Mesenchymal stem cell (in vitro differentiated cells and primary cell): ENCODE results near the gene KRT86.

Experiments
- DNase-seq: peaks from one replicate; pipeline ENCODE4 v3.0.0-alpha.2; 2013
- H2AFZ ChIP-seq: one replicate; pipeline ENCODE4 v1.6.1; 2013; ENCODE audit warnings: low read depth, mild to moderate bottlenecking, control low read depth, inconsistent platforms, low read length, moderate library complexity
- H2AK5ac ChIP-seq: 2 replicates; pipeline ENCODE4 v1.6.1; 2013; ENCODE audit warnings: low read length, moderate library complexity, mild to moderate bottlenecking, inconsistent platforms; ENCODE audit not compliant: severe bottlenecking
- H2BK120ac ChIP-seq: one replicate; pipeline ENCODE4 v1.6.1; 2013; ENCODE audit warnings: low read depth, mild to moderate bottlenecking, inconsistent platforms, low read length, moderate library complexity
- H2BK12ac ChIP-seq, 2 experiments: one replicate each; pipeline ENCODE4 v1.6.1; 2013; ENCODE audit warnings: inconsistent platforms in 2 of 2, low read length in 2 of 2, mild to moderate bottlenecking in 2 of 2, moderate library complexity in 2 of 2, control low read depth in 1 of 2
- H2BK15ac ChIP-seq: one replicate; pipeline ENCODE4 v1.6.1; 2013; ENCODE audit warnings: mild to moderate bottlenecking, low read depth, inconsistent platforms; ENCODE audit not compliant: poor library complexity, severe bottlenecking
- H2BK5ac ChIP-seq: 2 replicates; pipeline ENCODE4 v1.6.1; 2013; ENCODE audit warnings: low read depth, mild to moderate bottlenecking, low read length, control low read depth, inconsistent platforms; ENCODE audit not compliant: poor library complexity, severe bottlenecking
- H3K14ac ChIP-seq, 2 experiments: one replicate each; pipeline ENCODE4 v1.6.1; 2013; ENCODE audit warnings: inconsistent platforms in 2 of 2, low read length in 2 of 2, control low read depth in 1 of 2, mild to moderate bottlenecking in 1 of 2, moderate library complexity in 1 of 2
- H3K18ac ChIP-seq, 2 experiments: one replicate each; pipeline ENCODE4 v1.6.1; 2013; ENCODE audit warnings: inconsistent platforms in 2 of 2, low read length in 2 of 2, control low read depth in 1 of 2, low read depth in 1 of 2, mild to moderate bottlenecking in 1 of 2
- H3K23ac ChIP-seq, 2 experiments: one replicate each; pipeline ENCODE4 v1.6.1; 2013; ENCODE audit warnings: inconsistent platforms in 2 of 2, low read length in 2 of 2, mild to moderate bottlenecking in 2 of 2, moderate library complexity in 2 of 2, control low read depth in 1 of 2
- H3K27ac ChIP-seq: 2 replicates; pipeline ENCODE4 v1.5.1; 2013; ENCODE audit warnings: mild to moderate bottlenecking, moderate library complexity, low read length, control low read depth, inconsistent platforms; ENCODE audit not compliant: poor library complexity, severe bottlenecking
- H3K27me3 ChIP-seq, 2 experiments: 2 replicates each; pipeline versions ENCODE4 v1.6.1 to v1.7.0; 2013; ENCODE audit warnings: low read length in 2 of 2, mild to moderate bottlenecking in 2 of 2, moderate library complexity in 2 of 2, control low read depth in 1 of 2, inconsistent platforms in 1 of 2; ENCODE audit not compliant: control insufficient read depth in 1 of 2, insufficient read depth in 1 of 2
- H3K36me3 ChIP-seq, 2 experiments: 2 replicates each; pipeline versions ENCODE4 v1.6.1 to v1.7.0; 2013; ENCODE audit warnings: low read length in 2 of 2, control low read depth in 1 of 2, inconsistent platforms in 1 of 2, low read depth in 1 of 2, mild to moderate bottlenecking in 1 of 2; ENCODE audit not compliant: insufficient read depth in 2 of 2, control insufficient read depth in 1 of 2
- H3K4ac ChIP-seq, 2 experiments: one replicate each; pipeline ENCODE4 v1.6.1; 2013; ENCODE audit warnings: inconsistent platforms in 2 of 2, low read length in 2 of 2, mild to moderate bottlenecking in 2 of 2, moderate library complexity in 2 of 2, control low read depth in 1 of 2, low read depth in 1 of 2
- H3K4me1 ChIP-seq: 2 replicates; pipeline ENCODE4 v1.6.1; 2013; ENCODE audit warnings: low read depth, low read length, control low read depth; ENCODE audit not compliant: control insufficient read depth, insufficient read depth
- H3K4me2 ChIP-seq: 2 replicates; pipeline ENCODE4 v1.6.1; 2013; ENCODE audit warnings: low read length, mild to moderate bottlenecking, inconsistent platforms; ENCODE audit not compliant: poor library complexity, severe bottlenecking
- H3K4me3 ChIP-seq, 2 experiments: 2 replicates each; pipeline versions ENCODE4 v1.5.1 to v1.7.0; 2013; ENCODE audit warnings: low read length in 2 of 2, mild to moderate bottlenecking in 2 of 2, control low read depth in 1 of 2, low read depth in 1 of 2; ENCODE audit not compliant: insufficient read depth in 1 of 2
- H3K79me1 ChIP-seq: replicated peaks from 2 replicates; pipeline ENCODE4 v1.6.1; 2013; ENCODE audit warnings: mild to moderate bottlenecking, control low read depth, low read length, inconsistent platforms; ENCODE audit not compliant: poor library complexity, severe bottlenecking
- H3K9ac ChIP-seq: 2 replicates; pipeline ENCODE4 v1.7.0; 2013; ENCODE audit warnings: mild to moderate bottlenecking, low read length, moderate library complexity
- H3K9me3 ChIP-seq: 2 replicates; pipeline ENCODE4 v1.7.0; 2013; ENCODE audit warnings: mild to moderate bottlenecking, low read length; ENCODE audit not compliant: control insufficient read depth
- H4K8ac ChIP-seq: one replicate; pipeline ENCODE4 v1.6.1; 2013; ENCODE audit warnings: inconsistent platforms, mild to moderate bottlenecking, low read length, moderate library complexity
- H4K91ac ChIP-seq: one replicate; pipeline ENCODE4 v1.6.1; 2013; ENCODE audit warnings: mild to moderate bottlenecking, low read length, inconsistent platforms
- WGBS: methylation state at CpG from one replicate; pipeline ENCODE4 v1.1.7; 2013; ENCODE audit warnings: mixed read lengths; 5-methylcytosine and 5-hydroxymethylcytosine counted together

Gene KRT86

GRCh38 chr12:52261208-52261484 lies 13.3 kb upstream of the KRT86 start:
- Histone ChIP-seq H4K8ac (no peak overlapping the region), H3K27me3 (peaks cover 6 to 87% of the 10 kb centered on the region in 2 experiments), H4K91ac (no peak overlapping the region), H3K4me3 (no peak overlapping the region), H2BK120ac (no peak overlapping the region), H2BK12ac (no peak overlapping the region), H3K4ac (no peak overlapping the region), H3K14ac (no peak overlapping the region), H2BK5ac (no peak overlapping the region), H3K23ac (no peak overlapping the region), H3K27ac (no peak overlapping the region), H3K9ac (no peak overlapping the region), H2AFZ (no peak overlapping the region), H2AK5ac (no peak overlapping the region), H3K18ac (no peak overlapping the region), H3K4me1 (peaks cover 11% of the 10 kb centered on the region), H3K79me1 (no peaks in the 10 kb centered on the region), H3K9me3 (no peaks in the 10 kb centered on the region), H3K4me2 (no peak overlapping the region), H2BK15ac (no peak overlapping the region), H3K36me3 (no peaks in the 10 kb centered on the region)
- 75% methylated on average over 1 of the region's 1 CpG for WGBS
- DNase-seq, result no peak

GRCh38 chr12:52262286-52262685 lies 12.2 kb upstream of the KRT86 start:
- Histone ChIP-seq H3K18ac (no peak overlapping the region), H2BK5ac (no peak overlapping the region), H2AK5ac (no peak overlapping the region), H3K27me3 (peaks cover 2 to 76% of the 10 kb centered on the region in 2 experiments), H4K8ac (no peak overlapping the region), H3K4me3 (no peak overlapping the region), H2BK15ac (no peak overlapping the region), H3K14ac (no peak overlapping the region), H3K9ac (no peak overlapping the region), H4K91ac (no peak overlapping the region), H3K79me1 (no peaks in the 10 kb centered on the region), H2AFZ (no peak overlapping the region), H3K27ac (no peak overlapping the region), H3K23ac (no peak overlapping the region), H2BK120ac (no peak overlapping the region), H3K4me2 (no peak overlapping the region), H3K36me3 (peaks cover 0 to 4% of the 10 kb centered on the region in 2 experiments), H3K9me3 (no peaks in the 10 kb centered on the region), H3K4me1 (peaks cover 11% of the 10 kb centered on the region), H3K4ac (no peak overlapping the region), H2BK12ac (no peak overlapping the region)
- no peak for DNase-seq
- WGBS, result 88% methylated on average over 2 of the region's 3 CpGs

GRCh38 chr12:52263761-52264434 lies 10.5 kb upstream of the KRT86 start:
- H3K4me1 ChIP-seq, result peaks cover 7% of the 10 kb centered on the region
- no peak overlapping the region for H2AFZ ChIP-seq
- no peak overlapping the region for H3K18ac ChIP-seq
- H3K27ac ChIP-seq, result no peak overlapping the region
- DNase-seq, result no peak
- no peak overlapping the region for H2BK15ac ChIP-seq
- H4K91ac ChIP-seq, result no peak overlapping the region
- H2BK120ac ChIP-seq, result no peak overlapping the region
- H2BK5ac ChIP-seq, result no peak overlapping the region
- H3K27me3 ChIP-seq, result peaks cover 0 to 62% of the 10 kb centered on the region in 2 experiments
- no peak overlapping the region for H2AK5ac ChIP-seq
- H4K8ac ChIP-seq, result no peak overlapping the region
- no peak overlapping the region for H3K4me3 ChIP-seq
- no peaks in the 10 kb centered on the region for H3K79me1 ChIP-seq
- 82% methylated on average over 7 of the region's 7 CpGs for WGBS
- H3K9ac ChIP-seq, result no peak overlapping the region
- no peak overlapping the region for H3K4me2 ChIP-seq
- H3K9me3 ChIP-seq, result no peaks in the 10 kb centered on the region
- H2BK12ac ChIP-seq, result no peak overlapping the region
- no peak overlapping the region for H3K23ac ChIP-seq
- H3K4ac ChIP-seq, result no peak overlapping the region
- H3K14ac ChIP-seq, result no peak overlapping the region
- H3K36me3 ChIP-seq, result peaks cover 0 to 4% of the 10 kb centered on the region in 2 experiments

- Histone ChIP-seq H3K27ac (no peak overlapping the region), H3K14ac (no peak overlapping the region), H3K4me1 (peaks cover 6% of the 10 kb centered on the region), H3K9ac (no peak overlapping the region), H2BK15ac (no peak overlapping the region), H3K18ac (no peak overlapping the region), H3K4me2 (no peak overlapping the region), H3K23ac (no peak overlapping the region), H2BK12ac (no peak overlapping the region), H2BK5ac (no peak overlapping the region), H4K8ac (no peak overlapping the region), H2BK120ac (no peak overlapping the region), H2AK5ac (no peak overlapping the region), H3K4me3 (no peak overlapping the region), H3K27me3 (peaks cover 0 to 62% of the 10 kb centered on the region in 2 experiments), H3K9me3 (no peaks in the 10 kb centered on the region), H4K91ac (no peak overlapping the region), H3K36me3 (peaks cover 0 to 4% of the 10 kb centered on the region in 2 experiments), H3K4ac (no peak overlapping the region), H3K79me1 (no peaks in the 10 kb centered on the region), H2AFZ (no peak overlapping the region)
- 87% methylated on average over 2 of the region's 2 CpGs for WGBS
- no peak for DNase-seq
Observed at GRCh38 chr12:52264435-52264825, 10.0 kb upstream of the KRT86 start.
